ENCODE results near the gene ANKS6.

Gene ANKS6

DNA sequence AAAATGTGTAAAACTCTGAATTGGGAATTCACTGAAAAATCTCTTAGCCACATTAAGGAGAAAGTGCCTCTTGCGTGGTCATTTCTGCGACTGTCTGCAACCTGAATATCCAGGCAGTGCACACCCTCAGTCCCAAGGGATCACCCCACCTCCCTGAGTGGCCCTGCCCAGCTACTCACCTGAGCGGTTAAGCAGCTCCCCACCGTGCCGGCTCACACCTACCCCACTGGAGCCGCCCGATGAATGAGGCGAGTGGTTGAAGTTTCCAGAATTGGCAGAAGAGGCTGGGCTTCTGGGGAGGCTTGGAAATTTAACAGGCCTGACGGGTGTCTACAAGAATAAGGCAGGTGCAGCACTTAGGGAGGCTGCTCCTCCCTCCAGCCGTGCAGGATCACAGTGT is 25.6 kb downstream of the ANKS6 start:
- DNase-seq: no peak

DNA sequence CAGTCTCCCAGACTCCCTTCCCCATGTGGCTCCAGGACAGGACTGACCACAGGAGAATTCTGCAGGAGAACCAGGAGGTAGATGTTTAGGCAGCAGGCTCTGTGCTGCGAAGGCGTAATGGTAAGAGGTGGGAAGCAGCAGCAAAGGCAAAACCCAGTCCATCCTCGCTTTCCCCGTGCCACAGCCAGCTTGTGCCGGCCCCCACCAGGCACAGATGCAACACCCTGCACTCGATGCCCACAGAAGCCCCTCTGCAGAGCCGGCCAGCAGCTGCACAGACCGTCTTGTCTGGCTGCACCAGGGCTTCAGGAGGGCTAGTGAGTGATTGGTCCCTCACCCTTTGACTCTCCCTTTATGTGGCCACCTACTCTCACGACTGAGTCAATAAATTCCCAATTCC is 28.0 kb downstream of the ANKS6 start:
- no peak for DNase-seq

DNA sequence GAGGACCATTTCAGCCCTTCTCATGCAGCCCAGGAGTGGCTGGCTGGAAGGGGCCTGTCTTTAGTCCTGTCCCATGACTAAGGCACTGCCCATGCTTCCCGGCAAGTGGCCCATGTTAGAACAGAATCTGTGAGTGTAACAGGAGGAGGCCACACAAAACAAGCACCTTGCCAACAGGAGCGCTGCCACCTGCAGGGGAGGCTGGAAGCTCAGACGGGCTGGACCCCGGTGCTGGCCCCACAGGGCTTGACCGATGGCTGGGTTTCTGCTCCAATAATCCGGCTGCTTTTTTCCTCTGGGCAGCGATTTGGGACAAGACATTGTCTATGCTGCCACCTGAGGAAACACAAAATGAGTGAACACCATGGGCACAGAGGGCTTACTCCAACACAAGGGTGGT is 28.4 kb downstream of the ANKS6 start:
- no peak for DNase-seq

DNA sequence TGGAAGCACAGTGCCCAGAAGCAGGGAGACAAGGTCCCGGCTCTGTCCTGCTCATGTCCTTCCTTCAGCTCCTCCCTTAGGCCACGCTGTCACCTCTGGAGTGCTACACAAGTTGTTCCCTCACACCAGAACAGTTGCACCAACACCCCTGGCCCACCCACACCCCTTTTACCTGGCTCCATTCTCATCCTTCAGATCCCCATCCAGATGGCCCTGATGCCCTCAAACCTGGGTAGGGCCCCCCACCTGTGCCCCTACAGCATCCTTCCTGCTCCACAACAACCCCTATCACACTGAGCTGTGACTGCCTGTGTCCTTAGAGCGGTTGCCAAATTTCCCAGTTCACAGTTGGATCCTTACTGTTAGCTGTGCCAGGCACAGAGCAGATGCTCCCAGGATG is 29.2 kb downstream of the ANKS6 start:
- no peak for DNase-seq

DNA sequence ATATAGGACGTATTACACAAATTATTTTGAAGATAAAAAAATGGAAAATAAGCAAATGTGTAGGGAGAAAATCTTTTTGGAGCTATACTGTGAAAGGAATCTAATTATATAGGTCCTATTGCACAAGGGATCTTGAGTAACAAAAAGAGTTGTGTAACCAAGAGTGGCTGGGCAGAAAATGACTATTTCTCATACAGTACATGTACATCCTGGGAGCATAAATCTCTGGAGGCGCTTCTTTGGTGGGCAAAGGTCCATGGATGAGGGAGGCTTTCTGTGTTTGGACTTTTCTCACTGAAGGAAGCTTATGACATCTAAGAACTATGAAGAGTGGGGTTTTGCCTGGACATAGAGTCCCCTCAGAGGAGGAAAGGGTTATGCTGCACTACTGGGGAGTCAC is 29.8 kb downstream of the ANKS6 start:
- DNase-seq: no peak

DNA sequence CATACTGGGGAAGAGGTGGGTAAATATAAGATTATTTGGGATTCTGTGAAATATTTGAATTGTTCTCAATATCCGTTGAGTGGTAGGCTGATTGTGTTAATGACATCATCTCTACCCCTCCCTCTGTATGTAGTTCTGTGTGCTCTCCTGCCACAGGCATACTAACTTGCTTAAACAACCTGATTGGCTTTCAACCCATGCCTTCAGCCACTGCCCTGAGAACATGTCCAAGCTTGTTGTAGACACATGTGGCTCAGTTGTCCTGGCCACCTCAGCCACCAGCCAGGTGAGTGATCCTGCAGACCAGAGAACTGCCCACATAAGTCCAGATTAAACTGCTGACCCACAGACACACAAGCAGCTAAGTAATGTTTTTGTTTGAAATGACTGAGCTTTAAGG is 31.1 kb downstream of the ANKS6 start:
- DNase-seq: no peak

DNA sequence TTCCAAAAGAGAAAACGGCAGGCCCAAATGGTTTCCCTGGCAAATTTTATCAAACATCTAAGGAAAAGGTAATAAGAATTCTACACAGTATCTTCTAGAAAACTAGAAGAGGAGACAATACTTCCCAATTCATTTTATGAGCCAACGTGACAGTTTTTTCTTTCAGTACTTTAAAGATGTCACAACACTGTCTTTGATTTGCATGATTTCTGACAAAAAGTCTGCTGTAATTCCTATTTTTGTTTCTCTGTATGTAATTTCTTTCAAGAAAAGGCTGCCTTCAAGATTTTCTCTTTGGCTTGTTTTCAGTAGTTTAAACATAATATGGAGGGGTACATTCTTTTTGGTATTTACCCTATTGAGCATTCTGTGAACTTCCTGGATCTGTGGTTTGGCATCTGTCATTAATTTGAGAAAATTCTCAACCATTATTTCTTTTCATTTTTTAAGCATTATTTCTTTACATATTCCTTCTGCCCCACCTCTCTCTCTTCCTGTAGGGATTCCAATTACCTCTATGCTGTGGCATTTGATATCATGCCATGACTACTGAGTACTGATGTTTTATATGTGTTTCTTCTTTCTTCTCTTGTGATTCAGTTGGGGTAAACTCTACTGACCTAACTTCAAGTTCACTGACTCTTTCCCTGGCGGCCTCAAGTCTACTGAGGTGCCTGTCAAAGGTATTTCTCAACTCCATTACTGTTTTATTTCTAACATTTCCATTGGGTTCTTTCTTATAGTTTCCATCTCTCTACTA is 32.2 kb downstream of the ANKS6 start:
- no peak for DNase-seq

DNA sequence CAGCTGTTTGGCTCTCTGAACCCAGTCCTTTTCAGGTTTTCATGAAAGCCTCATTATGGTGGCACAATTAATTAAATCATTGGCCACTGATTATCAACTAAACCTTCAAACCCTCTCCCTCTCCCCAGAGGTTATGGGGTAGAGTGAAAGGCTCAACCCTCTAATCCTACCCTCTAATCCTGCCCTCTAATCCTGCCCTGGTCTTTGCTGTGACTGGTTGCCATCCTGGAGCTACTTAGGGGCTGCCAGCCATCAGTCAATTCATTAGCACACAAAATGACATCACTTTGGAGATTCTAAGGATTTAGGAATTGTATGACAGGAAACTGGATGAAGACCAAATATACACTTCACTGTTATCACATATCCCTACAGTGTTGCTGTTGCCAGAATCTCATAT is 36.1 kb downstream of the ANKS6 start:
- no peak for DNase-seq

DNA sequence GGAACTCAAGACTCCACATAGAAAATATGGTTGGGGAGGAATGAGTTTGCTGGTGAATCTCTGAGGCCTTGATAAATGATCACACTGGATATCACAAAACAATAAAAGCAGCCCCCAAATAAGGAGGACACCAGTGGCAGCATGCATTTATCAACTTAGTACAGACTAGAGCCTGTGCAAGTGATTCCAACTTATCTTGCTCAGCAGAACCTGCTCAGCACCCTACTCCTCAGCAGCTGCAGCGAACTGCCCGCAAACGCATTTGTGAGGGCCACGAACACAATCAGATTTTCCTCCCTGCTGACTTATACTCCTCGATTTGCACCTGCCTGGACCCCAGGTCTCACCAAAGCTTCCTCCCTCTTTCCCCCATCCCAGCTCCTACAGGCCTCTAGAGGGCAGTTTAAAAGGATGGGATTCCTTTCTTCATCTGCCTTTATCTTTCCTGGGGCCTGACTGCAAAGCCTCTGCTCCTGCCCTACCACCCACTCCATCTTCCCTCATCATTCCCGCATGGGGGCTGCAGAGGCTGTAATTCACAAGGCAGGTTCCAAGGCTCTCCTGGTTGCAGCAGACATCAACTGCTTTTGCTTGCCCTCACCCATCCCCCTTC is 41.2 kb downstream of the ANKS6 start:
- no peak for DNase-seq

DNA sequence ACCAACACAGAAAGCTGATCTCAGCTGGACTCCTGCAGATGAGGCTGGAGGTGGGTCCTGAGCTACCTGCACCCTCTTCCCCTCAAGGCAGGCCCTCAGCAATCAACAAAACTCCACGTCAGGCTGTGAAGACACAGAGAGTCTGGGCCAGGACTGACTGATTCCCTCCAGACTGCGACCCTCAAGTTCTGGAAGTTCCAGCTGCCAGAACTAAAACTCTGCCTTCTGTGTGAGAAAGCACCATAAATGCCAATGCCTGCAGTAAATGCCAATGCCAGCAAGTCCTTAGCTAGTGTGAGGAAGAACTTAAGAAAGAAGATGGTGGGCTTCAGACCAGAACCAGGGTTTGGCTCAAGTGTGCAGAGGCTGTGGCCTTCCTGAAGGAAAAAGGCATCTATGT is 45.1 kb downstream of the ANKS6 start:
- DNase-seq: no peak

DNA sequence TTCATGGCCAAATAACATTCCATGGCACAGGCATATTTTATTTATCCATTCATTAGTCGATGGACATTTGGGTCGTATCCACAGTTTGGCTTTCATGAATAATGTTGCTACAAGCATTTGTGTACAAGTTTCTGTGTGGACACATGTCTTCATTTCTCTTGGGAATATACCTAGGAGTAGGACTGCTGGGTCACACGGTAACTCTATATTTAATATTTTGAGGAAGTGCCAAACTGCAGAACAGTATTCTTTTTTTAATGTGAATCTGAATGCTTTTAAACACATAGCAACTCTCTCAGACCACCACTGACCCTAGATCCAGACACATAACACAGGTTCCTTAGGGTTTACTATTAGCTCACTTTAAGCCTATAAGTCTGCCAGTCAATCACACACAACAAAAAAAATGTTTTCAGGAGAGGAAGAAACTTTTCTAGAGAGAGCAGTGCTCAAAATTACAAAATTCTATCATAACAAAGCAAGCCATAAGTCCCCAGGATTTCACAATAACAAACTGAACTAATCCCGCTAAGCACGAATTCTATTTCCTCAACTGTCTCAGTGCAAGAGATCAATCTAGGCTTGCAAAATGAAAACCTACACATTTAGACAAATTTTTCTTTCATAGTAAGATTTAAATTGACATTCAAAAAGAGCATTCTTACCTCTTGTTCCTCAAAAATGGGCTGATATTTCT is 45.8 kb downstream of the ANKS6 start:
- DNase-seq: no peak

DNA sequence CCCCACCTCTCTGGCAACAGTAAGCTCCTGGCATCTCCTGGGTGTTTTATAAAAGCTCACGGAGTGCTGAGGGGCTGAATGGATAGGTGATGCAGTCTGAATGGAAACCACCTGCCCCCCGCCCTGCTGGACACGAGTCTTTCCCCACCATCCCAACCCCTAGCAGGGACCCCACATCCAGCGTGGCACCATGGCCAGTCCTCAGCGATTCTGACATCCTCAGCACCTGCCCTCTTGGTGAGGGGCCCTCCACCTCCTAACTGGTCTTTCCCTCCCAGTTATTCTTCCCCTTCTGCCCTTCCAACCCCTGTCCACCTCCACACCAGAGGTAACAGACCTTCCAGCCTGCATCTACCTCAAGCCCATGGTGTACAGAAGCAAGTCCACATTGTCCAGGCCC is 48.9 kb downstream of the ANKS6 start:
- DNase-seq: no peak

DNA sequence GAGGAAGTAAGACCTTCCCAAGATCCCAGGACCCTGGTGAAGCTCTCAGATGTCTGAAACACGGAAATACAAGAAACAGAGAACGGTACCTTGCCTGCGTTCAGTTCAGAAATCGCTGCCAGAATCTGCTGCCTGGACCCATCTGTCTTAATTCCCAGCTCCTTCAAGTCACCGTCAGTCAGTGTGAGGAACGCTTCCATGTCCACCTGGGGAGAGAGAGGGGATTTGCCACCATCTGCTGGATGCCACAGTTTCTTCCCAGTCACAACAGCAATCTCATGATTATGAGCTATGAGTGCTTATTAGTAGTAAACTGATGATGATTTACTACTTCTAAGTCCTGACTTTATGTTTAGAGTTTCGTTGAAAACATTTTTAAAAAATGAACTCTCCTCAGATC is 50.9 kb downstream of the ANKS6 start:
- no peak for DNase-seq

DNA sequence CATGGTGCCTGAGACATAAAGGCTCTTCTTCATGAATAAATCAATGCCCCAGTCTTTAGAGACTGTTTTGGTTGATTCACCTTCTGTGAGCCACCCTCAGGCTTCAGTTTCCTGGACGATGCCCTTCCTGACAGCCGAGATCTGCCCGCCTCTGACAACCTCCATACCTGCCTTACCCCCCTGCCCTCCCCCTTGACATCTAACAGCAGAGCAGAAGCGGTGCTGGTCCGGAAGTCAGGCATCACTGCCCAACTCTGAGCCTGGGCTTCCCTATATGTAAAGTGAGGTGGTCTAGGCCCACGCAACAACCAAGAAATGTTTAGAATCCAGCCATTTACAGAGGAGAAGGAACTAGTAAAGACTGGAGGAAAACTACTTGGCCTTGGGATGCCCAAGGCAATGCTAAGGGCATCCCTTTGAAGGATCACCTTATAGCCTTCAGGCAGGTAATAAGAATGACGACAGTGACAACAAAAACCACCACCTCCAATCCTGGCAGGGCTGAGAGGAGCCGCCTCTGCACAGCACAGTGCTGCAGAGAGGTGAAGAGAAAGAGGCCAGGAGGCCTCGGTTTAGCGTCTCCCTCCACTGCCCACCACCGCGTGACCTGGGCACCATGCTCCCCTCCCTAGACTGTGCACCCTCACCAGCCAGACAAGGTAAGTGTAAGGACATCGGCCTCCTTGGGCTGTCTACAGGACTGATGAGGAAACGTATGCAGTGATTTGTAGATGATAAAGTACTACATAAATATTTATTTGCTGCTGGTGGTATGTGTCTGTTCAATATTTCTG is 52.3 kb downstream of the ANKS6 start:
- DNase-seq: no peak

DNA sequence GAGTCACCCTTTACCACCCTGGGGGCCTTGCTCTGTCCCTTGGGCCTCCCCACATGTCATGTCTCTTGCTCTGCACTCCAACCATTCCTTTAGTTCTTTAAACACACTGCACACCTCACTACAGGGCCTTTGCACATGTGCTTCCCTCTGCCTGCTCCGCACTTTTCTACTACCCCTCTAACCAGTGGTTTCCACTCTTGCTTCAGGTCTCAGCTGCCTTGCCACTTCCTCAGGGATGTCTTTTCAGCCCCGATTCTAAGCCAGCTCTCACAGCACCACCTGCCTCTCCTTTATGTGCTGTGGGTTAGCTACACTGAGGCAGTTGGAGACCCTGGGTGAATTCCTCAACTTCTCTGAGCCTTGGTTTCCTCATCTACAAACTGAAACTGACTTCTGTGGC is 53.0 kb downstream of the ANKS6 start:
- DNase-seq: no peak

DNA sequence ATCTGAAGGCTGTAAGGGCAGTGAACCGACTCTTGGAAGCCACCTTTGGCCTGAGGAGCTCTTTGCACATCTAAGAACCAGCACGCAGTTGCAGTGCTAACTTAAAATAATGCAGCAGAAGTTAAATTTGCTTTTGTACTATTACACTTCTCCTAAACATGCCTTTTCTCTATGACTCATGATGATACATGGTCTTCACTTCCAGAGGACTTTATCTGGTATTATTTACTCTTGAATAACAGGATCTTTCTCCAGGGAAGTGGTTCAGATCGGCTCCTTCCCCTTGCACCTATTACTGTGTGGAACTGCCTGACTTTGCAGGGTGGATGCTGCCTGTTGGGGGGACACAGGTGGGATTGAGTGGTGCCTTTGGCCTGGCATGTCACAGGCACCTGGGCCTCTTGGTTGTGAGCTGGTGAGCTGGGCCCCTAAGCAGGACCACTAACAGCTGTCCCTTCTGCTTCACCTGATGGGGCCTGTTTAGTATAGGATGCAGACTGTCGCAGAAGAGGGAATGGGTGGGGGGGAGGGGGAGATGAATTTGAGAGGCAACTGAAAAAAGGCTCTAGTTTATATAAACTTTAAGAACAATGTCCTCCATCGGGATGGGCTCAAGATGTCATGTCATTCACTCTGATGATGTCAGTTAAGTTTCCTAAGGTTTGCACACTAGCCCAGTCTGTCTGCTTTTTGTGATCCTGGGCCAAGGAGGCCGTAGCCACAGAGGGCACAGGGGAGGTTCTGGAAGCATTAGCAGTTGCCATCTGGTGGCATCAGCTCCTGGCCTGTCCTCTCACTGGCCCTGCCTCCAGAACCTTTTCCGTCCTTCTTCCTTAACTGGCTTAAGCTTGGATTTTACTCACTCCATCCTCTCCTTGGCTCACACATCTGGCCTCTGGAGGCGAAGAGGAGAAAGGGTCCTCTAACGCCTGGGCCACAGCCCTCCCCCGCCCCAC is 53.8 kb downstream of the ANKS6 start:
- DNase-seq: no peak

DNA sequence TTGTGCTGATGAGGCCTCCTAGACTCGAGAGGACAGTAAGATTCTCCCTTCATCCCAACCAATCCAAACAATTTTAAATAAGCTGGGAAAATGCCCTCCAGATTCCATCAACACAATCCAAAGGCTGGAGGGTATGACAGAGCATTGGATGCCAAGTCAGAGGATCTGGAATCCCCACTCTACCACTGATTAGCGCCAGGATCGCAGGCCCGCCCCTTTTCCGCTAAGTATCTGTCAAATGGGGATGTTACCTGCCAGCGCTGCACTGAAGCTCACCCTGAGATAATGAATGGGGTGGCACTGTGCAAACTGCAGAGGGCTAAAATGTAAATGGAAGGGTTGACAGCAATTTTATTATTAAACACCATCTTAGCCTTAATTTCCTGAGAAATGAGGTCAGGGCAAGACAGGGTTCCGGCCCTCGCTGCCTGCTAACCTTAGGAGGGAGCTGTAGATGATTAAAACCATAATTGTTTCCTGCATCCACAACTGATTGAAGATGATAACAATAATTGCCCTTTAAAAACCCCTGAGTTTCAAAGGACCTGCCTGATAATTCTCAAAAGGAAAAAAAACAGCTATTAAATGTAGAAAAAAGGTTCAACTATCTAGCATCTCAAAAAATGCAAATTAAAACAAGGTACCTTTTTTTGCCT is 56.0 kb downstream of the ANKS6 start:
- DNase-seq: no peak

DNA sequence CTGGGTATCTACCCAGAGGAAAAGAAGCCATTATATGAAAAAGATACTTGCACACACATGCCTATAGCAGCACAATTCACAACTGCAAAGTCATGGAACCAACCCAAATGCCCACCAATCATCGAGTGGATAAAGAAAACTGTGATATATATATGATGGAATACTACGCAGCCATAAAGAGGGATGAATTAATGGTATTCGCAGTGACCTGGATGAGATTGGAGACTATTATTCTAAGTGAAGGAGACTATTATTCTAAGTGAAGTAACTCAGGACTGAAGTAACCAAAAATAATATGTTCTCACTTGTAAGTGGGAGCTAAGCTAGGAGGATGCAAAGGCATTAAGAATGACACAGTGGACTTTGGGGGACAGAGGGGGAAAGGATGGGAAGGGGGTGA is 57.6 kb downstream of the ANKS6 start:
- DNase-seq: no peak

DNA sequence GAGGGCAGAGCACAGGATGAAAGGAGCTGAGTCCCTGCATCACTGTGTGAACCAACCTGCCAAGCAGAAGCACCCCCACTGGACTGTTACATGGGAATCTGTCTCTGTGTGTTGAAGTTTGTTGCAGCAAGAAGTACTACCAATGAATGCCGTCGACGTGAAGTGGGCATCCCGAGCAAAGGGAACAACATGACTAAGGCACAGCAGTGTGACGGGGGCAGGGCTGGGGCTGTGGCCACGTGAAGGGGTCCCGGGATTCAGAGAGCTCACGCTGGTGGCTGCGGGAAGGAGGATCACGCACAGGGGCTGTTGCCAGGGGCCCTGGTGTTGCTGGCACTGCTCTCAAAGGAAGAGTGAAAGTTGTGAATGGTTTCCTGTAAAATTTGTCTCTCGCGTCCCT is 60.1 kb downstream of the ANKS6 start:
- no peak for DNase-seq

DNA sequence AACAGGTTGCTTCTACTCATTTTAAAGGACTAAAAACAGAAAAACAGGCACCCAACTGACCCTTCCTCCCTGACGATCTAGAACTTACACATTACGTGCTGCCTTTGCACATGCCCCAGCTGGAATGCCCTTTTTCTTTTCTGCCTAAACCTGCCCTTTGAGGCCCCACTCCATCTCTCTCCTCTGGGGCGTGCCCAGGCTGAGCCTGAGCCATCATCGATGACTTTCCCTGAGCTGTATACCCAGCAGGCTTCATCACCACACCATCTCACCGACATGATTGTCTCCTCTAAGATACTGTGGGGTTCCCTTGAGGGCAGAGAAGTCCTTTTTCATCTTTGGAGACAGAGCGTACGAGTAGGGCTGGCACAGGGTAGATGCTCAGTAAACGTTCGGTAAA is 63.6 kb downstream of the ANKS6 start:
- no peak for DNase-seq

DNA sequence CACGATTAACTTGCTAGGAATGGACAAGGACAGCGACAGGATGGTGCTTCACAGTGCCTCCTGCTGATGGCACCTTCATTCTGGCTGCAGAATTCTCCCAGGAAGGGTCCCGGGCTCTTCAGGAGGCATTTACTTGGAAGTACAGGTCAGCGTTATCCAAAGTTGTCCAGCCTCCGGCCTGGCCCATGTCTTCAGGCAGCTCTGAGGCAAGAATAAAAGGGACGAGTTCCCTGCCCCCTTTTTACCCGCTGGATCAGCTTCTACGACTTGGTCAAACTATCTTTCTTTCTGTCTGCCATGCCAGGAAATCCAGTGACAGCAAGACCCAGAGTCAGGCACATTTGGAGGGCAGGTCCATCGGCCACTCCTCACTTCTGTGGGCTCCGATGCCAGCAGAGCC is 64.3 kb downstream of the ANKS6 start:
- no peak for DNase-seq

DNA sequence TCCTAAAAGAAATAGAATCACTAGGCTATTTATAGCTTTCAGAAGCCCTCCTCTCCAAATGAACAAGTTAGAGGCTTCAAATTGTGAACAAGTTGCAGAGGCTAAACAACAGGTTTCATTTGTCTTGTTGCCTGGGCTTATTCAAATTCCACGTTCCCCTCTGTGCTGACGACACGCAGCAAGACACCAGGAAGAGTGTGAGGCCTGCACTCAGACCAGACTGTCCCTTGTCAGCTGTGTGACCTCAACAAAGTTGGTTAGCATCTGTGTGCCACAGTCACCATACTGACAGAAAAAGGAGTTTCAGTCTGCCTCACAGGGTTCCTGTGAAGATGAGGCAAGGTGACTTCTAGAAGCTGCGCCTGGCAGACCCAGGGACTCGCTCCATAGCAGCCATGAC is 65.5 kb downstream of the ANKS6 start:
- DNase-seq: no peak
